Epithelial cell of esophagus (primary cell): ENCODE results near the gene NCBP3.

ENCODE experiments used
- DNase-seq: peaks from one replicate; pipeline ENCODE4 v3.0.0; 2010; ENCODE audit warnings: low read depth
- H3K4me3 ChIP-seq: 2 replicates; pipeline ENCODE4 v1.5.1; 2011; ENCODE audit warnings: mild to moderate bottlenecking, low read length, control low read depth
- CTCF ChIP-seq: IDR thresholded peaks from 2 replicates; pipeline ENCODE4 v1.5.1; 2011; ENCODE audit warnings: low read depth, mild to moderate bottlenecking, low read length, control low read depth, inconsistent platforms; ENCODE audit not compliant: insufficient read depth; ENCODE audit errors: missing control alignments

The NCBP3 gene

GRCh38 chr17:3773511-3773910 lies 72.5 kb downstream of the NCBP3 start:
- DNase-seq, result peak; percentile 42
- H3K4me3 ChIP-seq, result no peak overlapping the region
- no peak for TF ChIP-seq CTCF

- DNase-seq, result no peak
- no peak for TF ChIP-seq CTCF
- H3K4me3 ChIP-seq, result no peak overlapping the region
These were observed 73.3 kb downstream of the NCBP3 start for GRCh38 chr17:3772764-3773163.

GRCh38 chr17:3771140-3771539 lies 74.9 kb downstream of the NCBP3 start:
- H3K4me3 ChIP-seq, result no peak overlapping the region
- TF ChIP-seq CTCF, result no peak
- DNase-seq, result no peak

- no peak for DNase-seq
- TF ChIP-seq CTCF, result no peak
- no peak overlapping the region for H3K4me3 ChIP-seq
These were observed 75.6 kb downstream of the NCBP3 start for GRCh38 chr17:3770466-3770865.

GRCh38 chr17:3768769-3769168 lies 77.3 kb downstream of the NCBP3 start:
- no peak for TF ChIP-seq CTCF
- no peak for DNase-seq
- H3K4me3 ChIP-seq, result no peak overlapping the region

- no peak for DNase-seq
- H3K4me3 ChIP-seq, result no peak overlapping the region
- no peak for TF ChIP-seq CTCF
These were observed 77.7 kb downstream of the NCBP3 start for GRCh38 chr17:3768341-3768740.

- H3K4me3 ChIP-seq, result no peak overlapping the region
- DNase-seq, result no peak
- no peak for TF ChIP-seq CTCF
These were observed 79.3 kb downstream of the NCBP3 start for GRCh38 chr17:3766779-3767178.
